Sigmoid colon (tissue), 4 donors: Measurements from ENCODE around the gene GIMAP4.

Source experiments
- EP300 ChIP-seq, 4 donors: sonication (generic); formaldehyde crosslinking; IDR thresholded peaks; one replicate each; pipeline ENCODE4 v1.6.1; 2017; ENCODE audit warnings: antibody characterized with exemption in 4 of 4
- POLR2A ChIP-seq, 2 donors: fragments of 450-650 bp; IDR thresholded peaks; one replicate each; pipeline ENCODE4 v1.6.1; 2016; ENCODE audit warnings: antibody characterized with exemption in 2 of 2, mild to moderate bottlenecking in 2 of 2, moderate library complexity in 2 of 2
- POLR2AphosphoS5 ChIP-seq, 4 donors: sonication (generic); formaldehyde crosslinking; IDR thresholded peaks; one replicate each; pipeline ENCODE4 v1.6.1; 2017; ENCODE audit warnings: antibody characterized with exemption in 4 of 4
- TF ChIP-seq, protein P1 (sequence below), 4 experiments: fragments of 450-650 bp in 3 of 4; fragments of 200-600 bp in 1 of 4; IDR thresholded peaks; one replicate each; pipeline ENCODE4 v1.5.1; 2016 to 2019; ENCODE audit warnings: antibody characterized with exemption in 4 of 4, mild to moderate bottlenecking in 3 of 4, moderate library complexity in 2 of 4

DNA sequence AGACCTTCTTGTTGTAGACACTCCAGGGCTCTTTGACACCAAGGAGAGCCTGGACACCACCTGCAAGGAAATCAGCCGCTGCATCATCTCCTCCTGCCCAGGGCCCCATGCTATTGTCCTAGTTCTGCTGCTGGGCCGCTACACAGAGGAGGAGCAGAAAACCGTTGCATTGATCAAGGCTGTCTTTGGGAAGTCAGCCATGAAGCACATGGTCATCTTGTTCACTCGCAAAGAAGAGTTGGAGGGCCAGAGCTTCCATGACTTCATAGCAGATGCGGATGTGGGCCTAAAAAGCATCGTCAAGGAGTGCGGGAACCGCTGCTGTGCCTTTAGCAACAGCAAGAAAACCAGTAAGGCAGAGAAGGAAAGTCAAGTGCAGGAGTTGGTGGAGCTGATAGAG is 47.0 kb upstream of the GIMAP4 start:
- TF ChIP-seq POLR2AphosphoS5 (IDR thresholded peaks at IDR 0.05), result no peak
- TF ChIP-seq, protein P1, sequence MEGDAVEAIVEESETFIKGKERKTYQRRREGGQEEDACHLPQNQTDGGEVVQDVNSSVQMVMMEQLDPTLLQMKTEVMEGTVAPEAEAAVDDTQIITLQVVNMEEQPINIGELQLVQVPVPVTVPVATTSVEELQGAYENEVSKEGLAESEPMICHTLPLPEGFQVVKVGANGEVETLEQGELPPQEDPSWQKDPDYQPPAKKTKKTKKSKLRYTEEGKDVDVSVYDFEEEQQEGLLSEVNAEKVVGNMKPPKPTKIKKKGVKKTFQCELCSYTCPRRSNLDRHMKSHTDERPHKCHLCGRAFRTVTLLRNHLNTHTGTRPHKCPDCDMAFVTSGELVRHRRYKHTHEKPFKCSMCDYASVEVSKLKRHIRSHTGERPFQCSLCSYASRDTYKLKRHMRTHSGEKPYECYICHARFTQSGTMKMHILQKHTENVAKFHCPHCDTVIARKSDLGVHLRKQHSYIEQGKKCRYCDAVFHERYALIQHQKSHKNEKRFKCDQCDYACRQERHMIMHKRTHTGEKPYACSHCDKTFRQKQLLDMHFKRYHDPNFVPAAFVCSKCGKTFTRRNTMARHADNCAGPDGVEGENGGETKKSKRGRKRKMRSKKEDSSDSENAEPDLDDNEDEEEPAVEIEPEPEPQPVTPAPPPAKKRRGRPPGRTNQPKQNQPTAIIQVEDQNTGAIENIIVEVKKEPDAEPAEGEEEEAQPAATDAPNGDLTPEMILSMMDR (IDR thresholded peaks at IDR 0.05), result no peak
- no peak for TF ChIP-seq POLR2A (IDR thresholded peaks at IDR 0.05)
- TF ChIP-seq EP300 (IDR thresholded peaks at IDR 0.05), result no peak
